GM12865 (cell line): ENCODE measurements around the gene SCYL2.

Experiments
- DNase-seq: peaks from one replicate; pipeline ENCODE4 v3.0.0; 2010; ENCODE audit warnings: low read depth
- H3K4me3 ChIP-seq: 2 replicates; pipeline ENCODE4 v1.5.1; 2011; ENCODE audit warnings: mild to moderate bottlenecking, low read depth, low read length, control low read depth
- TF ChIP-seq, protein P1 (sequence below): IDR thresholded peaks from 2 replicates; pipeline ENCODE4 v1.5.1; 2011; ENCODE audit warnings: low read length, control low read depth, low read depth, inconsistent platforms; ENCODE audit not compliant: insufficient read depth; ENCODE audit errors: missing control alignments

SCYL2 gene

GRCh38 chr12:100247765-100248164 is 19.2 kb upstream of the SCYL2 start:
- H3K4me3 ChIP-seq: no peak overlapping the region
- no peak for DNase-seq
- TF ChIP-seq, protein P1, sequence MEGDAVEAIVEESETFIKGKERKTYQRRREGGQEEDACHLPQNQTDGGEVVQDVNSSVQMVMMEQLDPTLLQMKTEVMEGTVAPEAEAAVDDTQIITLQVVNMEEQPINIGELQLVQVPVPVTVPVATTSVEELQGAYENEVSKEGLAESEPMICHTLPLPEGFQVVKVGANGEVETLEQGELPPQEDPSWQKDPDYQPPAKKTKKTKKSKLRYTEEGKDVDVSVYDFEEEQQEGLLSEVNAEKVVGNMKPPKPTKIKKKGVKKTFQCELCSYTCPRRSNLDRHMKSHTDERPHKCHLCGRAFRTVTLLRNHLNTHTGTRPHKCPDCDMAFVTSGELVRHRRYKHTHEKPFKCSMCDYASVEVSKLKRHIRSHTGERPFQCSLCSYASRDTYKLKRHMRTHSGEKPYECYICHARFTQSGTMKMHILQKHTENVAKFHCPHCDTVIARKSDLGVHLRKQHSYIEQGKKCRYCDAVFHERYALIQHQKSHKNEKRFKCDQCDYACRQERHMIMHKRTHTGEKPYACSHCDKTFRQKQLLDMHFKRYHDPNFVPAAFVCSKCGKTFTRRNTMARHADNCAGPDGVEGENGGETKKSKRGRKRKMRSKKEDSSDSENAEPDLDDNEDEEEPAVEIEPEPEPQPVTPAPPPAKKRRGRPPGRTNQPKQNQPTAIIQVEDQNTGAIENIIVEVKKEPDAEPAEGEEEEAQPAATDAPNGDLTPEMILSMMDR: no peak

GRCh38 chr12:100248886-100249285 is 18.1 kb upstream of the SCYL2 start:
- DNase-seq: no peak
- no peak overlapping the region for H3K4me3 ChIP-seq
- TF ChIP-seq, protein P1: no peak

GRCh38 chr12:100249941-100250340 is 17.0 kb upstream of the SCYL2 start:
- no peak overlapping the region for H3K4me3 ChIP-seq
- TF ChIP-seq, protein P1: no peak
- DNase-seq: no peak

DNA sequence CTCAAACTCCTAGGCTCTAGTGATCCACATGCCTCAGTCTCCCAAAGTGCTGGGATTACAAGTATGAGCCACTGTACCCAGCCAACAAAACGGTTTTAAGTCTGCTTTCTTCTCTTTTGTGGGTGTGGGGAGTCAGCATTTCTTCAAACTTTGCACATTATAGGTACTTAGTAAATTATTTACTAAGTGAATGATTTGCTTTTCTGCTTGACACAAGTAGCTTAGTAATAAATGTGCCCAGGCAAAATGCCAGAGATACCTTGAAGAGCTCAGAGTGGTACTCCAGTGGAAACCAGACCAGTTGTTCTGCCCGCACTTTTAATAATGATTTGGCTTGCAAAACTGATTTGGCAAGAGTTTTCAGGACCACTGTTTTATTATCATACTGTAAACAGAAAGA is 15.1 kb upstream of the SCYL2 start:
- H3K4me3 ChIP-seq: no peak overlapping the region
- TF ChIP-seq, protein P1: no peak
- DNase-seq: no peak

- H3K4me3 ChIP-seq: no peak overlapping the region
- TF ChIP-seq, protein P1: no peak
- DNase-seq: no peak
Measured at GRCh38 chr12:100253437-100253836, 13.5 kb upstream of the SCYL2 start.

- H3K4me3 ChIP-seq: no peak overlapping the region
- DNase-seq: no peak
- TF ChIP-seq, protein P1: no peak
Measured at GRCh38 chr12:100254876-100255275, 12.1 kb upstream of the SCYL2 start.

GRCh38 chr12:100258127-100258526 is 8.8 kb upstream of the SCYL2 start:
- no peak for DNase-seq
- TF ChIP-seq, protein P1: no peak
- no peak overlapping the region for H3K4me3 ChIP-seq
